Measurements from ENCODE around the gene STX2.
A peak's percentile ranks its signal among the peaks of the same experiment; 100 is the strongest.
"Not testable (repeated sequence)": the region's sequence is repeated elsewhere in the genome, so short reads cannot be mapped to it uniquely, and the experiment has no call there.

The STX2 gene

GRCh38 chr12:130838951-130839769, at the start of gene STX2:
Gene STX2, minus strand, starts transcription at chr12:130839250. Its CDS starts 151 bp downstream, at chr12:130839099.
- DNase-seq (ENCODE audit: low read depth), result peak; percentile 73

- not testable (repeated sequence) for DNase-seq (ENCODE audit: low read depth)
Measured at GRCh38 chr12:130887190-130887589, 48.1 kb upstream of the STX2 start.

- DNase-seq (ENCODE audit: low read depth), result no peak
Measured at GRCh38 chr12:130881548-130881947, 42.5 kb upstream of the STX2 start.

GRCh38 chr12:130881046-130881445, 42.0 kb upstream of the STX2 start:
- DNase-seq (ENCODE audit: low read depth), result no peak

- no peak for DNase-seq (ENCODE audit: low read depth)
Measured at GRCh38 chr12:130880411-130880885, 41.4 kb upstream of the STX2 start.

GRCh38 chr12:130879781-130880389, 40.8 kb upstream of the STX2 start:
- DNase-seq (ENCODE audit: low read depth), result no peak

GRCh38 chr12:130879212-130879686, 40.2 kb upstream of the STX2 start:
- no peak for DNase-seq (ENCODE audit: low read depth)

- DNase-seq (ENCODE audit: low read depth), result no peak
Measured at GRCh38 chr12:130878193-130879185, 39.4 kb upstream of the STX2 start.

- no peak for DNase-seq (ENCODE audit: low read depth)
Measured at GRCh38 chr12:130877333-130877732, 38.3 kb upstream of the STX2 start.

GRCh38 chr12:130876758-130877157, 37.7 kb upstream of the STX2 start:
- no peak for DNase-seq (ENCODE audit: low read depth)

- DNase-seq (ENCODE audit: low read depth), result no peak
Measured at GRCh38 chr12:130876297-130876696, 37.2 kb upstream of the STX2 start.

GRCh38 chr12:130875708-130876107, 36.7 kb upstream of the STX2 start:
- DNase-seq (ENCODE audit: low read depth), result not testable (repeated sequence)

GRCh38 chr12:130875193-130875592, 36.1 kb upstream of the STX2 start:
- no peak for DNase-seq (ENCODE audit: low read depth)

- DNase-seq (ENCODE audit: low read depth), result no peak
Measured at GRCh38 chr12:130874696-130875095, 35.6 kb upstream of the STX2 start.

- DNase-seq (ENCODE audit: low read depth), result no peak
Measured at GRCh38 chr12:130873825-130874224, 34.8 kb upstream of the STX2 start.

- DNase-seq (ENCODE audit: low read depth), result no peak
Measured at GRCh38 chr12:130873106-130873795, 34.2 kb upstream of the STX2 start.

- peak; percentile 5 for DNase-seq (ENCODE audit: low read depth)
Measured at GRCh38 chr12:130872179-130873096, 33.4 kb upstream of the STX2 start.

GRCh38 chr12:130871286-130872178, 32.5 kb upstream of the STX2 start, which contains the start of gene RAN:
Gene RAN, plus strand, starts transcription at chr12:130872066. Its CDS starts 528 bp downstream, at chr12:130872594.
- peak; percentile 70 for DNase-seq (ENCODE audit: low read depth)
